B cell (primary cell): ENCODE data around the gene TSPAN18. TPM values are rescaled to one million over a fixed set of nuclear protein-coding genes. Genes with fewer than 3 reads are reported as not detected.

Experiments used
- ATAC-seq: fragments of 200-7000 bp; cut with Tn5 transposase; one replicate; pipeline ENCODE4 v1.10.0; 2021; ENCODE audit warnings: low read depth, mild to moderate bottlenecking, moderate number of reproducible peaks, moderate library complexity
- CTCF ChIA-PET: fragments of 350-600 bp; sonication (Branson Sonifier 250); formaldehyde crosslinking; loops from one replicate; lab custom pipeline; 2021; ENCODE audit warnings: antibody characterized with exemption, inconsistent platforms; lab: Charles Lee
- POLR2A ChIA-PET: fragments of 350-600 bp; sonication (Branson Sonifier 250); formaldehyde crosslinking; loops from one replicate; lab custom pipeline; 2021; ENCODE audit warnings: antibody characterized with exemption; lab: Charles Lee
- DNase-seq: peaks from one replicate; pipeline ENCODE4 v3.0.0; 2013
- H2AFZ ChIP-seq: 2 replicates; pipeline ENCODE4 v1.6.1; 2012; ENCODE audit warnings: mild to moderate bottlenecking, low read depth, low read length; ENCODE audit not compliant: insufficient read depth, poor library complexity, severe bottlenecking
- H3K27ac ChIP-seq, 2 donors: 1 replicate in 1 of 2; 2 replicates in 1 of 2; pipeline ENCODE4 v1.5.1; 2012 to 2013; ENCODE audit warnings: low read length in 2 of 2, mild to moderate bottlenecking in 2 of 2, moderate library complexity in 1 of 2
- H3K27me3 ChIP-seq, 4 experiments: fragments of 200-600 bp in 1 of 4; sonication (generic) in 1 of 4; replicated peaks in 1 of 4; 1 replicate in 2 of 4; 2 replicates in 2 of 4; pipeline versions ENCODE4 v1.6.1 to v1.7.0; 2013 to 2016; ENCODE audit warnings: low read length in 3 of 4, mild to moderate bottlenecking in 2 of 4, mixed read lengths in 1 of 4, moderate library complexity in 1 of 4; ENCODE audit not compliant: insufficient read depth in 4 of 4, control insufficient read depth in 3 of 4; ENCODE audit errors: control extremely low read depth in 1 of 4
- H3K36me3 ChIP-seq, 2 experiments: replicated peaks in 1 of 2; 1 replicate in 1 of 2; 2 replicates in 1 of 2; pipeline versions ENCODE4 v1.6.1 to v1.7.1; 2013; ENCODE audit warnings: low read length in 1 of 2; ENCODE audit not compliant: insufficient read depth in 2 of 2, control insufficient read depth in 1 of 2; ENCODE audit errors: control extremely low read depth in 1 of 2, extremely low read depth in 1 of 2
- H3K4me1 ChIP-seq, 2 donors: fragments of 200-600 bp in 1 of 2; sonication (generic) in 1 of 2; 1 replicate in 1 of 2; 2 replicates in 1 of 2; pipeline versions ENCODE4 v1.5.1 to v1.6.1; 2013 to 2017; ENCODE audit warnings: low read length in 2 of 2; ENCODE audit not compliant: control insufficient read depth in 2 of 2, insufficient read depth in 2 of 2
- H3K4me2 ChIP-seq: replicated peaks from 2 replicates; pipeline ENCODE3; 2012; ENCODE audit warnings: mild to moderate bottlenecking, low read depth, low read length; ENCODE audit not compliant: poor library complexity, severe bottlenecking
- H3K4me3 ChIP-seq, 5 experiments: fragments of 200-600 bp in 1 of 5; sonication (generic) in 1 of 5; 1 replicate in 3 of 5; 2 replicates in 2 of 5; pipeline versions ENCODE4 v1.5.1 to v1.7.0; 2011 to 2016; ENCODE audit warnings: low read length in 4 of 5, mild to moderate bottlenecking in 4 of 5, low read depth in 2 of 5, control low read depth in 1 of 5, moderate library complexity in 1 of 5; ENCODE audit not compliant: insufficient read depth in 1 of 5; ENCODE audit errors: control extremely low read depth in 1 of 5, extremely low read depth in 1 of 5
- H3K79me2 ChIP-seq: fragments of 200-600 bp; sonication (generic); one replicate; pipeline ENCODE4 v1.6.0; 2016; ENCODE audit warnings: low read length; ENCODE audit not compliant: control insufficient read depth, insufficient read depth
- H3K9ac ChIP-seq: fragments of 200-600 bp; sonication (generic); 2 replicates; pipeline ENCODE4 v1.6.1; 2017; ENCODE audit warnings: mild to moderate bottlenecking, low read length, moderate library complexity
- H3K9me3 ChIP-seq, 3 donors: one replicate each; pipeline versions ENCODE4 v1.6.1 to v1.7.1; 2013; ENCODE audit warnings: low read length in 2 of 3; ENCODE audit not compliant: control insufficient read depth in 2 of 3, insufficient read depth in 1 of 3; ENCODE audit errors: control extremely low read depth in 1 of 3
- H4K20me1 ChIP-seq: 2 replicates; pipeline ENCODE4 v1.6.0; 2012; ENCODE audit warnings: mild to moderate bottlenecking, low read length; ENCODE audit not compliant: insufficient read depth, control insufficient read depth, poor library complexity, severe bottlenecking
- H3K27ac Mint-ChIP-seq: one replicate; pipeline ENCODE4 v1.8.0; 2021; ENCODE audit warnings: mixed read lengths
- H3K27me3 Mint-ChIP-seq: one replicate; pipeline ENCODE4 v1.8.0; 2021; ENCODE audit warnings: mixed read lengths
- H3K4me1 Mint-ChIP-seq: one replicate; pipeline ENCODE4 v1.8.0; 2021; ENCODE audit warnings: mixed read lengths
- H3K4me3 Mint-ChIP-seq: one replicate; pipeline ENCODE4 v1.8.0; 2021; ENCODE audit warnings: mixed read lengths
- H3K9me3 Mint-ChIP-seq: one replicate; pipeline ENCODE4 v1.8.0; 2022; ENCODE audit warnings: mixed read lengths; ENCODE audit not compliant: insufficient read depth
- EZH2 ChIP-seq: IDR thresholded peaks from 2 replicates; pipeline ENCODE4 v1.6.1; 2012; ENCODE audit warnings: borderline replicate concordance, low read depth, mild to moderate bottlenecking, moderate library complexity, low read length; ENCODE audit not compliant: insufficient read depth, poor library complexity, severe bottlenecking
- WGBS: methylation state at CpG from one replicate; pipeline ENCODE4 v1.1.5; 2013; ENCODE audit warnings: missing lambda C conversion rate; ENCODE audit not compliant: insufficient coverage; 5-methylcytosine and 5-hydroxymethylcytosine counted together
- intact Hi-C: fragments of 100-400 bp; cut with micrococcal nuclease; formaldehyde crosslinking; loops from one replicate; pipeline ENCODE4 v1.10.0; 2022
- polyA plus RNA-seq: library from polyadenylated mRNA; depleted of rRNA; stranded (reverse); fragments of >200 nt; gene quantifications from 2 replicates; pipeline ENCODE4 v1.2.3, GENCODE V29; 2012
- total RNA-seq, 2 donors: library from RNA; stranded (reverse); fragments of 120-200 nt in 1 of 2; gene quantifications; 1 replicate in 1 of 2; 2 replicates in 1 of 2; pipeline versions ENCODE4 v1.2.3 to v1.2.4, GENCODE V29; 2013 to 2022
- TF ChIP-seq, protein P1 (sequence below): fragments of 200-600 bp; IDR thresholded peaks from one replicate; pipeline ENCODE4 v1.8.0; 2022; ENCODE audit warnings: antibody characterized with exemption, mild to moderate bottlenecking

The TSPAN18 gene
- total and polyA plus RNA-seq, 2 donors (not counting 1 experiment from before 2014, with no cell fraction given): 0.75 to 2.0 TPM

DNA sequence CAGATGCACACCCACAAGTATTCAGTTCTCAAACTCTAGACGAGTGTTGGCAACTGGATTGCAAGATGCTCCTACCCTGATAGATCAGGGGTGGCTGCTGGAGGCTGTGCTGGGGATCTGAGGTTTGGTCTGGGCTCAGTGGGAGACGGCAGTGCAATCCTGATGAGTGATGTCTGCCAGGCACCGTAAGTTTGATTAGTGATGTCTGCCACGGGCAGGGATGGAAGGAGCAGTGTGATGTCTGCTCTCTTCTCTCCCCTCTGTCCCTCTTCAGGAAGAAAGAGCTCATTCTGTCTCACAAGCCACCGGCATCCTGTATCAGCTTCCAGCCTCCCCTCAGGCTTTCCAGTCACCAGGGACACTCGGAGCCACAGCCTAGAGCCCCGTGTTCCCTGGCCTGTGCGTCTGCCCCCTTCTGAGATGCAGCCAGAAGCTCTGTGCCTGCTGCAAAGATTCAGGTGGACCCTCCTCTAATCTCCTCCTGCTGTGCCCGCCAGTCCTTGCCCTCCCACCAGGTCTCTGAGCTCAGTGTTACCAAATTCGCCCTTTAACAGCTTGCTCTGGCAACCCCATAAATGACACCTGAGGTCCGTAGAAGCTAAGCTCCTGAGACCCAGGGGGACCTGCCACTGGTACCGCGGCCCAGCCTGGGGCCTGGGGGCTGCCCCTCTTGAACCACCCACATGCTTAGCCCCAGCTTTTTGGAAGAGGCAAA, 204.0 kb downstream of the TSPAN18 start:
- 80% methylated on average over 12 of the region's 13 CpGs for WGBS
- H3K4me1 ChIP-seq: peaks cover 0 to 6% of the 10 kb centered on the region in 2 donors
- no peaks in the 10 kb centered on the region for H3K9me3 Mint-ChIP-seq
- no peaks in the 10 kb centered on the region for H3K27me3 Mint-ChIP-seq
- POLR2A ChIA-PET: interaction anchor here (1.5 kb wide), 1 partner anchor 8 kb away, joined by 4 read pairs; no protein-coding TSS in a partner anchor
- H3K4me3 Mint-ChIP-seq: no peak overlapping the region
- H3K4me1 Mint-ChIP-seq: no peaks in the 10 kb centered on the region
- no peaks in the 10 kb centered on the region for H3K9me3 ChIP-seq
- H3K27ac ChIP-seq: no peak overlapping the region
- intact Hi-C loops: no loop called here
- no peaks in the 10 kb centered on the region for H3K27me3 ChIP-seq
- ATAC-seq (no peak), DNase-seq (no peak)
- TF ChIP-seq, protein P1, sequence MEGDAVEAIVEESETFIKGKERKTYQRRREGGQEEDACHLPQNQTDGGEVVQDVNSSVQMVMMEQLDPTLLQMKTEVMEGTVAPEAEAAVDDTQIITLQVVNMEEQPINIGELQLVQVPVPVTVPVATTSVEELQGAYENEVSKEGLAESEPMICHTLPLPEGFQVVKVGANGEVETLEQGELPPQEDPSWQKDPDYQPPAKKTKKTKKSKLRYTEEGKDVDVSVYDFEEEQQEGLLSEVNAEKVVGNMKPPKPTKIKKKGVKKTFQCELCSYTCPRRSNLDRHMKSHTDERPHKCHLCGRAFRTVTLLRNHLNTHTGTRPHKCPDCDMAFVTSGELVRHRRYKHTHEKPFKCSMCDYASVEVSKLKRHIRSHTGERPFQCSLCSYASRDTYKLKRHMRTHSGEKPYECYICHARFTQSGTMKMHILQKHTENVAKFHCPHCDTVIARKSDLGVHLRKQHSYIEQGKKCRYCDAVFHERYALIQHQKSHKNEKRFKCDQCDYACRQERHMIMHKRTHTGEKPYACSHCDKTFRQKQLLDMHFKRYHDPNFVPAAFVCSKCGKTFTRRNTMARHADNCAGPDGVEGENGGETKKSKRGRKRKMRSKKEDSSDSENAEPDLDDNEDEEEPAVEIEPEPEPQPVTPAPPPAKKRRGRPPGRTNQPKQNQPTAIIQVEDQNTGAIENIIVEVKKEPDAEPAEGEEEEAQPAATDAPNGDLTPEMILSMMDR: no peak
- TF ChIP-seq EZH2: no peak
- no peak overlapping the region for H3K4me2 ChIP-seq
- no peak overlapping the region for H3K9ac ChIP-seq
- no peak overlapping the region for H2AFZ ChIP-seq
- H3K4me3 ChIP-seq: no peak overlapping the region
- no peaks in the 10 kb centered on the region for H3K79me2 ChIP-seq
- CTCF ChIA-PET: interaction anchor here (1.2 to 17.1 kb wide), 5 partner anchors 28 to 401 kb away, joined by 3 to 1701 read pairs (median 6); no protein-coding TSS in a partner anchor
- no peaks in the 10 kb centered on the region for H4K20me1 ChIP-seq
- no peak overlapping the region for H3K27ac Mint-ChIP-seq
- H3K36me3 ChIP-seq: peaks cover 7 to 17% of the 10 kb centered on the region in 2 experiments

GRCh38 chr11:44931466-44931865, 204.7 kb downstream of the TSPAN18 start:
- H3K27me3 Mint-ChIP-seq: no peaks in the 10 kb centered on the region
- H3K4me1 ChIP-seq: peaks cover 0 to 10% of the 10 kb centered on the region in 2 donors
- ChIA-PET CTCF (interaction anchor here (1.7 to 17.1 kb wide), 4 partner anchors 27 to 400 kb away, joined by 4 to 1701 read pairs (median 6); no protein-coding TSS in a partner anchor), POLR2A (no interaction called here)
- H3K36me3 ChIP-seq: peaks cover 7 to 19% of the 10 kb centered on the region in 2 experiments
- H2AFZ ChIP-seq: no peak overlapping the region
- peaks cover 2% of the 10 kb centered on the region for H3K4me1 Mint-ChIP-seq
- no peak overlapping the region for H3K27ac ChIP-seq
- no peak for ATAC-seq
- H3K4me3 ChIP-seq: no peak overlapping the region
- H3K4me3 Mint-ChIP-seq: no peak overlapping the region
- H3K9me3 Mint-ChIP-seq: no peaks in the 10 kb centered on the region
- H3K79me2 ChIP-seq: peaks cover 1% of the 10 kb centered on the region
- H3K9ac ChIP-seq: no peak overlapping the region
- H3K27me3 ChIP-seq: no peaks in the 10 kb centered on the region
- H3K4me2 ChIP-seq: no peak overlapping the region
- intact Hi-C loops: no loop called here
- no peak for DNase-seq
- no peak for TF ChIP-seq EZH2
- TF ChIP-seq, protein P1: no peak
- WGBS: 93% methylated on average over 2 of the region's 3 CpGs
- no peaks in the 10 kb centered on the region for H3K9me3 ChIP-seq
- no peak overlapping the region for H3K27ac Mint-ChIP-seq
- H4K20me1 ChIP-seq: peaks cover 6% of the 10 kb centered on the region
